GM12878 (cell line): ENCODE data around the gene TEX2. TPM values are rescaled to one million over a fixed set of nuclear protein-coding genes. Genes with fewer than 3 reads are reported as not detected.

Source experiments
- ATAC-seq: fragments of 200-7000 bp; cut with Tn5 transposase; 3 replicates; pipeline ENCODE4 v1.9.1; 2020; ENCODE audit warnings: mild to moderate bottlenecking, moderate library complexity
- BruUV-seq: library from RNA; stranded (reverse); fragments of 400-500 nt; replicated peaks from 2 replicates; lab custom pipeline; 2021; lab: Mats Ljungman, UMichigan
- CTCF ChIA-PET: fragments of 300-600 bp; sonication (Branson Sonifier 250); formaldehyde crosslinking; extraction: SDS; loops from one replicate; lab custom pipeline; 2021; ENCODE audit warnings: inconsistent platforms; lab: Yijun Ruan, JAX
- POLR2A ChIA-PET: fragments of 350-600 bp; formaldehyde crosslinking; extraction: SDS; loops from one replicate; lab custom pipeline; 2021; ENCODE audit warnings: inconsistent platforms; lab: Charles Lee
- RAD21 ChIA-PET: fragments of 300-600 bp; sonication (Branson Sonifier 250); formaldehyde crosslinking; loops from one replicate; lab custom pipeline; 2023; ENCODE audit warnings: antibody characterized with exemption; ENCODE audit not compliant: unreplicated experiment; lab: Charles Lee
- SMC1A ChIA-PET: fragments of 300-600 bp; sonication (Branson Sonifier 250); formaldehyde crosslinking; loops from one replicate; lab custom pipeline; 2023; ENCODE audit not compliant: unreplicated experiment, uncharacterized antibody; lab: Charles Lee
- DNase-seq: peaks from one replicate; pipeline ENCODE4 v3.0.0-alpha.2; 2011; ENCODE audit warnings: low read depth, low spot score
- FAIRE-seq: peaks from 3 replicates; lab custom pipeline; 2011; peaks lifted over from hg19 to GRCh38; lab: Jason Lieb, UNC
- H2AFZ ChIP-seq: 2 replicates; pipeline ENCODE4 v1.6.0; 2011; ENCODE audit warnings: low read depth, low read length, control low read depth; ENCODE audit not compliant: control insufficient read depth
- H3K27ac ChIP-seq: 2 replicates; pipeline ENCODE4 v1.5.1; 2011; ENCODE audit warnings: control low read depth; ENCODE audit not compliant: control insufficient read depth, insufficient read depth
- H3K27me3 ChIP-seq, 2 experiments: replicated peaks in 1 of 2; 2 replicates each; pipeline versions ENCODE4 v1.6.0 to v1.6.1; 2011; ENCODE audit warnings: low read length in 1 of 2; ENCODE audit not compliant: control insufficient read depth in 2 of 2, insufficient read depth in 2 of 2
- H3K36me3 ChIP-seq, 2 experiments: 2 replicates each; pipeline ENCODE4 v1.5.1; 2011; ENCODE audit warnings: low read length in 1 of 2; ENCODE audit not compliant: control insufficient read depth in 2 of 2, insufficient read depth in 2 of 2
- H3K4me1 ChIP-seq: 2 replicates; pipeline ENCODE4 v1.6.1; 2011; ENCODE audit warnings: mild to moderate bottlenecking, low read length, moderate library complexity, mixed read lengths; ENCODE audit not compliant: control insufficient read depth, insufficient read depth
- H3K4me2 ChIP-seq: 2 replicates; pipeline ENCODE4 v1.6.0; 2011; ENCODE audit warnings: control low read depth; ENCODE audit not compliant: control insufficient read depth, insufficient read depth
- H3K4me3 ChIP-seq: fragments of 200-600 bp; sonication (generic); 2 replicates; pipeline ENCODE4 v1.5.1; 2016
- H3K79me2 ChIP-seq: 2 replicates; pipeline ENCODE4 v1.6.0; 2011; ENCODE audit warnings: low read length; ENCODE audit not compliant: control insufficient read depth, insufficient read depth
- H3K9ac ChIP-seq: 2 replicates; pipeline ENCODE4 v1.8.0; 2011; ENCODE audit warnings: low read length, control low read depth, mixed read lengths; ENCODE audit not compliant: control insufficient read depth, insufficient read depth
- H3K9me3 ChIP-seq: replicated peaks from 3 replicates; pipeline ENCODE4 v1.5.1; 2011; ENCODE audit warnings: mild to moderate bottlenecking, low read length; ENCODE audit not compliant: control insufficient read depth, insufficient read depth
- H4K20me1 ChIP-seq: 2 replicates; pipeline ENCODE4 v1.6.0; 2011; ENCODE audit not compliant: control insufficient read depth, insufficient read depth
- BHLHE40 ChIP-seq, 2 experiments: fragments of 450-650 bp in 1 of 2; IDR thresholded peaks; 2 replicates each; pipeline ENCODE4 v1.6.1; 2011 to 2017; ENCODE audit warnings: low read depth in 2 of 2, borderline replicate concordance in 1 of 2, improper control_type of control experiment in 1 of 2, low read length in 1 of 2, mild to moderate bottlenecking in 1 of 2
- BRCA1 ChIP-seq: IDR thresholded peaks from 2 replicates; pipeline ENCODE4 v1.6.1; 2011; ENCODE audit warnings: low read depth, low read length, improper control_type of control experiment
- FOXM1 ChIP-seq: IDR thresholded peaks from 2 replicates; pipeline ENCODE4 v1.6.1; 2012; ENCODE audit warnings: low read depth, mild to moderate bottlenecking, inconsistent platforms, low read length, moderate library complexity
- IKZF1 ChIP-seq: fragments of 450-650 bp; conservative IDR thresholded peaks from 2 replicates; pipeline ENCODE4 v1.6.1; 2017; ENCODE audit warnings: antibody characterized with exemption, mild to moderate bottlenecking
- MYC ChIP-seq: IDR thresholded peaks from 2 replicates; pipeline ENCODE4 v1.6.1; 2011; ENCODE audit warnings: mild to moderate bottlenecking, low read length, moderate library complexity, inconsistent platforms; ENCODE audit not compliant: insufficient read depth, insufficient replicate concordance, insufficient read length, severe bottlenecking
- NFXL1 ChIP-seq: fragments of 450-650 bp; IDR thresholded peaks from 2 replicates; pipeline ENCODE4 v1.6.1; 2017; ENCODE audit warnings: antibody characterized with exemption, mild to moderate bottlenecking, borderline replicate concordance
- NR2C2 ChIP-seq: IDR thresholded peaks from 2 replicates; pipeline ENCODE4 v1.6.1; 2011; ENCODE audit warnings: borderline replicate concordance, low read depth; ENCODE audit not compliant: control insufficient read depth, insufficient read length
- RAD21 ChIP-seq: IDR thresholded peaks from 2 replicates; pipeline ENCODE4 v1.6.1; 2011; ENCODE audit warnings: mild to moderate bottlenecking, low read depth, low read length, moderate library complexity; ENCODE audit not compliant: insufficient read depth
- RB1 ChIP-seq: fragments of 450-650 bp; formaldehyde crosslinking; IDR thresholded peaks from 2 replicates; pipeline ENCODE4 v1.6.1; 2017; ENCODE audit warnings: mild to moderate bottlenecking, borderline replicate concordance
- TCF3 ChIP-seq: IDR thresholded peaks from 2 replicates; pipeline ENCODE4 v1.6.1; 2012; ENCODE audit warnings: low read depth, mild to moderate bottlenecking, low read length, borderline replicate concordance; ENCODE audit not compliant: insufficient read depth
- WRNIP1 ChIP-seq: IDR thresholded peaks from 2 replicates; pipeline ENCODE4 v1.6.1; 2011; ENCODE audit warnings: low read depth, low read length, improper control_type of control experiment, borderline replicate concordance
- WGBS: methylation state at CpG from one replicate; pipeline ENCODE4 v1.1.6; 2016; ENCODE audit warnings: low lambda C conversion rate; ENCODE audit not compliant: insufficient replicate concordance, insufficient coverage; ENCODE audit errors: missing lambda C conversion rate; 5-methylcytosine and 5-hydroxymethylcytosine counted together
- in situ Hi-C: fragments of 300-500 bp; cut with MboI; formaldehyde crosslinking; loops from 9 replicates; pipeline ENCODE4 v1.14.3; 2018; ENCODE audit warnings: mixed read lengths
- intact Hi-C: fragments of 100-400 bp; cut with micrococcal nuclease; formaldehyde crosslinking; loops from one replicate; pipeline ENCODE4 v1.14.2; 2022; ENCODE audit not compliant: unreplicated experiment
- polyA plus RNA-seq, 11 experiments: library from polyadenylated mRNA; depleted of rRNA in 4 of 11; unstranded in 6 of 11; stranded (reverse) in 5 of 11; fragments of >200 nt; fragmentation: Nextera tagmentation in 4 of 11; fragmentation: Illumina TruSeq in 1 of 11; extraction: Ambion mirVana in 4 of 11; extraction: Trizol in 1 of 11; gene quantifications; 1 replicate in 1 of 11; 2 replicates in 10 of 11; pipeline versions ENCODE4 v1.2.1 to v1.2.3, GENCODE V29; 2011 to 2016; ENCODE audit warnings: inconsistent platforms in 2 of 11, missing spikeins in 2 of 11, low read depth in 1 of 11
- total RNA-seq, 4 experiments: library from RNA; depleted of rRNA in 3 of 4; stranded (reverse); fragments of >200 nt in 3 of 4; fragmentation: Illumina TruSeq in 1 of 4; extraction: Trizol in 1 of 4; gene quantifications; 2 replicates each; pipeline versions ENCODE4 v1.2.1 to v1.2.3, GENCODE V29; 2013 to 2021
- TF ChIP-seq, protein P1 (sequence below): fragments of 450-650 bp; IDR thresholded peaks from 2 replicates; pipeline ENCODE4 v1.6.1; 2017; ENCODE audit warnings: mild to moderate bottlenecking
- TF ChIP-seq, protein P2 (sequence below): fragments of 450-650 bp; IDR thresholded peaks from 2 replicates; pipeline ENCODE4 v1.6.1; 2016; ENCODE audit warnings: mild to moderate bottlenecking, moderate library complexity, borderline replicate concordance
- TF ChIP-seq, protein P3 (sequence below): IDR thresholded peaks from 2 replicates; pipeline ENCODE4 v1.6.1; 2012; ENCODE audit warnings: low read depth, low read length, improper control_type of control experiment

The TEX2 gene
- total and polyA plus RNA-seq, 10 of the 15 experiments (the other 5 are each of a cell fraction or from before 2014, with no cell fraction given): 3.8 to 19.9 (median 15.8) TPM

DNA sequence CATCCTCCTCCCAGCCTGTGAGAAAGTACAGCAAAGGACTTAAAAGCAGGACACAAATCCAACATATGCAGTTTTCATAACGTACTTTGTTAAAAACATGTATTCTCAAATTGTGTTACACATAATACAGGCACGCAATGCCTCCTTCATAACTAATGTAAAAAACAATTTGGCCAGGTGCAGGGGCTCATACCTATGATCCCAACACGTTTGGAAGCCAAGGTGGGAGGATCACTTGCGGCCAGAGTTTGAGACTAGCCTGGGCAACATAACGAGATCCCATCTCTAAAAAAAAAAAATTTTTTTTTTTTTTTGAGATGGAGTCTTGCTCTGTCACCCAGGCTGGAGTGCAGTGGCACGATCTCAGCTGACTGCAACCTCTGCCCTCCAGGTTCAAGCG lies 20.4 kb downstream of the TEX2 start:
- H3K4me2 ChIP-seq: no peak overlapping the region
- H4K20me1 ChIP-seq: no peaks in the 10 kb centered on the region
- H3K4me1 ChIP-seq: no peaks in the 10 kb centered on the region
- no peaks in the 10 kb centered on the region for H3K79me2 ChIP-seq
- no peaks in the 10 kb centered on the region for H3K9me3 ChIP-seq
- POLR2A ChIA-PET: interaction anchor here (0.6 kb wide), 1 partner anchor 306 kb away, joined by 3 read pairs; no protein-coding TSS in a partner anchor
- ATAC-seq (no peak), FAIRE-seq (no peak), DNase-seq (no peak)
- H3K27ac ChIP-seq: no peak overlapping the region
- SMC1A ChIA-PET: no interaction called here
- intact Hi-C loops: no loop called here
- no peak overlapping the region for H3K4me3 ChIP-seq
- no peaks in the 10 kb centered on the region for H3K27me3 ChIP-seq
- no peak overlapping the region for H2AFZ ChIP-seq
- BruUV-seq: no TSS peak
- CTCF ChIA-PET: no interaction called here
- 88% methylated on average over 7 of the region's 7 CpGs for WGBS
- no peaks in the 10 kb centered on the region for H3K36me3 ChIP-seq
- RAD21 ChIA-PET: no interaction called here
- in situ Hi-C loops: no loop called here
- no peak overlapping the region for H3K9ac ChIP-seq
- TF ChIP-seq RAD21: no peak
- no peak for TF ChIP-seq RB1
- TF ChIP-seq, protein P1, sequence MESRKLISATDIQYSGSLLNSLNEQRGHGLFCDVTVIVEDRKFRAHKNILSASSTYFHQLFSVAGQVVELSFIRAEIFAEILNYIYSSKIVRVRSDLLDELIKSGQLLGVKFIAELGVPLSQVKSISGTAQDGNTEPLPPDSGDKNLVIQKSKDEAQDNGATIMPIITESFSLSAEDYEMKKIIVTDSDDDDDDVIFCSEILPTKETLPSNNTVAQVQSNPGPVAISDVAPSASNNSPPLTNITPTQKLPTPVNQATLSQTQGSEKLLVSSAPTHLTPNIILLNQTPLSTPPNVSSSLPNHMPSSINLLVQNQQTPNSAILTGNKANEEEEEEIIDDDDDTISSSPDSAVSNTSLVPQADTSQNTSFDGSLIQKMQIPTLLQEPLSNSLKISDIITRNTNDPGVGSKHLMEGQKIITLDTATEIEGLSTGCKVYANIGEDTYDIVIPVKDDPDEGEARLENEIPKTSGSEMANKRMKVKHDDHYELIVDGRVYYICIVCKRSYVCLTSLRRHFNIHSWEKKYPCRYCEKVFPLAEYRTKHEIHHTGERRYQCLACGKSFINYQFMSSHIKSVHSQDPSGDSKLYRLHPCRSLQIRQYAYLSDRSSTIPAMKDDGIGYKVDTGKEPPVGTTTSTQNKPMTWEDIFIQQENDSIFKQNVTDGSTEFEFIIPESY: no peak
- no peak for TF ChIP-seq BHLHE40 (IDR thresholded peaks at IDR 0.05; ENCODE audit: borderline replicate concordance in 1 of 2, low read depth in 2 of 2, low read length in 1 of 2)
- no peak for TF ChIP-seq BRCA1
- no peak for TF ChIP-seq MYC
- TF ChIP-seq, protein P2, sequence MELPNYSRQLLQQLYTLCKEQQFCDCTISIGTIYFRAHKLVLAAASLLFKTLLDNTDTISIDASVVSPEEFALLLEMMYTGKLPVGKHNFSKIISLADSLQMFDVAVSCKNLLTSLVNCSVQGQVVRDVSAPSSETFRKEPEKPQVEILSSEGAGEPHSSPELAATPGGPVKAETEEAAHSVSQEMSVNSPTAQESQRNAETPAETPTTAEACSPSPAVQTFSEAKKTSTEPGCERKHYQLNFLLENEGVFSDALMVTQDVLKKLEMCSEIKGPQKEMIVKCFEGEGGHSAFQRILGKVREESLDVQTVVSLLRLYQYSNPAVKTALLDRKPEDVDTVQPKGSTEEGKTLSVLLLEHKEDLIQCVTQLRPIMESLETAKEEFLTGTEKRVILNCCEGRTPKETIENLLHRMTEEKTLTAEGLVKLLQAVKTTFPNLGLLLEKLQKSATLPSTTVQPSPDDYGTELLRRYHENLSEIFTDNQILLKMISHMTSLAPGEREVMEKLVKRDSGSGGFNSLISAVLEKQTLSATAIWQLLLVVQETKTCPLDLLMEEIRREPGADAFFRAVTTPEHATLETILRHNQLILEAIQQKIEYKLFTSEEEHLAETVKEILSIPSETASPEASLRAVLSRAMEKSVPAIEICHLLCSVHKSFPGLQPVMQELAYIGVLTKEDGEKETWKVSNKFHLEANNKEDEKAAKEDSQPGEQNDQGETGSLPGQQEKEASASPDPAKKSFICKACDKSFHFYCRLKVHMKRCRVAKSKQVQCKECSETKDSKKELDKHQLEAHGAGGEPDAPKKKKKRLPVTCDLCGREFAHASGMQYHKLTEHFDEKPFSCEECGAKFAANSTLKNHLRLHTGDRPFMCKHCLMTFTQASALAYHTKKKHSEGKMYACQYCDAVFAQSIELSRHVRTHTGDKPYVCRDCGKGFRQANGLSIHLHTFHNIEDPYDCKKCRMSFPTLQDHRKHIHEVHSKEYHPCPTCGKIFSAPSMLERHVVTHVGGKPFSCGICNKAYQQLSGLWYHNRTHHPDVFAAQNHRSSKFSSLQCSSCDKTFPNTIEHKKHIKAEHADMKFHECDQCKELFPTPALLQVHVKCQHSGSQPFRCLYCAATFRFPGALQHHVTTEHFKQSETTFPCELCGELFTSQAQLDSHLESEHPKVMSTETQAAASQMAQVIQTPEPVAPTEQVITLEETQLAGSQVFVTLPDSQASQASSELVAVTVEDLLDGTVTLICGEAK: no peak
- TF ChIP-seq WRNIP1: no peak
- no peak for TF ChIP-seq NFXL1
- no peak for TF ChIP-seq NR2C2
- TF ChIP-seq IKZF1: no peak
- TF ChIP-seq TCF3: no peak
- TF ChIP-seq FOXM1: no peak
- TF ChIP-seq, protein P3, sequence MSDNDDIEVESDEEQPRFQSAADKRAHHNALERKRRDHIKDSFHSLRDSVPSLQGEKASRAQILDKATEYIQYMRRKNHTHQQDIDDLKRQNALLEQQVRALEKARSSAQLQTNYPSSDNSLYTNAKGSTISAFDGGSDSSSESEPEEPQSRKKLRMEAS: no peak
